Prostate gland (tissue), 2 donors: ENCODE results near the gene SNX25. TPM values are rescaled to one million over a fixed set of nuclear protein-coding genes. Genes with fewer than 3 reads are reported as not detected.
A peak's percentile ranks its signal among the peaks of the same experiment; 100 is the strongest.

ENCODE experiments used
- DNase-seq: peaks from one replicate; pipeline ENCODE4 v3.0.0-alpha.2; 2019; ENCODE audit warnings: low spot score
- H3K27ac ChIP-seq, 2 donors: fragments of 200-600 bp; sonication (generic); 2 replicates each; pipeline ENCODE4 v1.5.1; 2017 to 2019
- H3K27me3 ChIP-seq: fragments of 200-600 bp; sonication (generic); replicated peaks from 2 replicates; pipeline ENCODE4 v1.5.1; 2019; ENCODE audit not compliant: insufficient read depth
- H3K36me3 ChIP-seq, 2 donors: fragments of 200-600 bp; sonication (generic); 1 replicate in 1 of 2; 2 replicates in 1 of 2; pipeline versions ENCODE4 v1.5.1 to v1.8.1; 2017 to 2019
- H3K4me1 ChIP-seq: fragments of 200-600 bp; sonication (generic); replicated peaks from 2 replicates; pipeline ENCODE4 v1.5.1; 2019
- H3K4me3 ChIP-seq, 2 donors: fragments of 200-600 bp; sonication (generic); 2 replicates each; pipeline ENCODE4 v1.5.1; 2017 to 2019
- H3K9me3 ChIP-seq: fragments of 200-600 bp; sonication (generic); 2 replicates; pipeline ENCODE4 v1.5.1; 2017
- POLR2A ChIP-seq: fragments of 450-650 bp; IDR thresholded peaks from one replicate; pipeline ENCODE4 v1.6.1; 2016; ENCODE audit warnings: antibody characterized with exemption, mild to moderate bottlenecking
- POLR2AphosphoS5 ChIP-seq: sonication (generic); formaldehyde crosslinking; IDR thresholded peaks from one replicate; pipeline ENCODE4 v1.6.1; 2017; ENCODE audit warnings: antibody characterized with exemption
- WGBS: methylation state at CpG from one replicate; pipeline ENCODE4 v1.1.5; 2018; 5-methylcytosine and 5-hydroxymethylcytosine counted together
- intact Hi-C: fragments of 100-400 bp; cut with DNase I; formaldehyde crosslinking; loops from one replicate; pipeline ENCODE4 v1.14.2; 2022
- total RNA-seq, 2 donors: library from RNA; depleted of rRNA; stranded (reverse); fragments of >200 nt; gene quantifications; one replicate each; pipeline ENCODE4 v1.1.0, GENCODE V29; 2016
- TF ChIP-seq, protein P1 (sequence below), 4 experiments: fragments of 200-600 bp in 2 of 4; fragments of 450-650 bp in 2 of 4; sonication (generic) in 2 of 4; IDR thresholded peaks; 1 replicate in 3 of 4; 2 replicates in 1 of 4; pipeline ENCODE4 v1.5.1; 2016 to 2019; ENCODE audit warnings: antibody characterized with exemption in 4 of 4, mild to moderate bottlenecking in 2 of 4, moderate library complexity in 2 of 4

Gene SNX25
- total RNA-seq, 2 donors from 2014 or later = 26.4 to 49.5 TPM

- WGBS = 75% methylated on average over 5 of the region's 5 CpGs
- intact Hi-C loops = no loop called here
- Histone ChIP-seq H3K9me3 (no peaks in the 10 kb centered on the region), H3K4me3 (no peak overlapping the region), H3K27ac (peak overlapping the region in 1 of 2 donors; percentile 48), H3K36me3 (peaks cover 0 to 3% of the 10 kb centered on the region in 2 donors), H3K4me1 (no peaks in the 10 kb centered on the region), H3K27me3 (no peaks in the 10 kb centered on the region)
- TF ChIP-seq POLR2A = no peak
- TF ChIP-seq, protein P1, sequence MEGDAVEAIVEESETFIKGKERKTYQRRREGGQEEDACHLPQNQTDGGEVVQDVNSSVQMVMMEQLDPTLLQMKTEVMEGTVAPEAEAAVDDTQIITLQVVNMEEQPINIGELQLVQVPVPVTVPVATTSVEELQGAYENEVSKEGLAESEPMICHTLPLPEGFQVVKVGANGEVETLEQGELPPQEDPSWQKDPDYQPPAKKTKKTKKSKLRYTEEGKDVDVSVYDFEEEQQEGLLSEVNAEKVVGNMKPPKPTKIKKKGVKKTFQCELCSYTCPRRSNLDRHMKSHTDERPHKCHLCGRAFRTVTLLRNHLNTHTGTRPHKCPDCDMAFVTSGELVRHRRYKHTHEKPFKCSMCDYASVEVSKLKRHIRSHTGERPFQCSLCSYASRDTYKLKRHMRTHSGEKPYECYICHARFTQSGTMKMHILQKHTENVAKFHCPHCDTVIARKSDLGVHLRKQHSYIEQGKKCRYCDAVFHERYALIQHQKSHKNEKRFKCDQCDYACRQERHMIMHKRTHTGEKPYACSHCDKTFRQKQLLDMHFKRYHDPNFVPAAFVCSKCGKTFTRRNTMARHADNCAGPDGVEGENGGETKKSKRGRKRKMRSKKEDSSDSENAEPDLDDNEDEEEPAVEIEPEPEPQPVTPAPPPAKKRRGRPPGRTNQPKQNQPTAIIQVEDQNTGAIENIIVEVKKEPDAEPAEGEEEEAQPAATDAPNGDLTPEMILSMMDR (IDR thresholded peaks at IDR 0.05) = no peak
- TF ChIP-seq POLR2AphosphoS5 = no peak
- DNase-seq = no peak
These were observed 147.8 kb downstream of the SNX25 start for GRCh38 chr4:185357211-185357610.

DNA sequence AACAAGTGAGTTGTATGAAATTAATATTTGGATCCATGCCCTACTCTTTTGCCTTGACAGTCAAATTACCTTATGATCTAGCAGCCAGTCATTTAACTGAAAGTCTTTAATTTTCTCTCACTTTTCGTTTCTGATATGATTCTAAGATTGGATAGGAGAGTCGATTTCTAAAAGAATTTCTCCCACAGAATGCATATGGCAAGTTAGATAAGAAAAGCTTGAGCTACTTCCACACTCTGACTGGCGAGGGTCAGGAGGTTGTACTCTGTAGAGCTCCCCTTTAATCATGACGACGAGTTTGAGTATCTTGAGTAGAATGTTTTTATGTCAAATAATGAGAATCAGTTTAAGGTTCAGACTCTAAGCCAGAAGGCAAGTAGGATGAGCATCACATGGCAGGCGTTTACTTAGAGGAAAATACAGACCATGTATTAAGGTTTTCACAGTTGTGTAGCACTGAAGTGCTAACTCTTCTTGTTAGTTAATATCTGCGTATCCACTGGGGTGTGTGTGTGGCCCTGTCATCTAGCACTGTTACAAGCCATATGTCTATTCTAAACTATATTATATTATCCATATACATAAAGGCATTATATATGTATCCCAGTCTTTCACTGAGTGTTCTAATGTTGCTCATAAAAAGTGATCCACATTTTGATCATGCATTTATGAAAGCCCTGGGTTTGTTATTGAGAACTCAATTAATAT, 148.5 kb downstream of the SNX25 start:
- Histone ChIP-seq H3K27ac (peak overlapping the region in 1 of 2 donors; percentile 48), H3K4me1 (no peaks in the 10 kb centered on the region), H3K4me3 (no peak overlapping the region), H3K9me3 (no peaks in the 10 kb centered on the region), H3K36me3 (peaks cover 0 to 6% of the 10 kb centered on the region in 2 donors), H3K27me3 (no peaks in the 10 kb centered on the region)
- TF ChIP-seq, protein P1 (IDR thresholded peaks at IDR 0.05) = no peak
- intact Hi-C loops = no loop called here
- 83% methylated on average over 7 of the region's 7 CpGs for WGBS
- DNase-seq = no peak

- Histone ChIP-seq H3K27ac (no peak overlapping the region), H3K27me3 (no peaks in the 10 kb centered on the region), H3K9me3 (no peaks in the 10 kb centered on the region), H3K4me1 (no peaks in the 10 kb centered on the region), H3K36me3 (peaks cover 0 to 6% of the 10 kb centered on the region in 2 donors), H3K4me3 (no peak overlapping the region)
- TF ChIP-seq POLR2A (no peak), POLR2AphosphoS5 (no peak)
- TF ChIP-seq, protein P1 (IDR thresholded peaks at IDR 0.05) = no peak
- 58% methylated on average over 4 of the region's 4 CpGs for WGBS
- no peak for DNase-seq
- intact Hi-C loops = no loop called here
These were observed 149.1 kb downstream of the SNX25 start for GRCh38 chr4:185358514-185358913.

GRCh38 chr4:185358959-185359358, 149.6 kb downstream of the SNX25 start:
- H3K9me3 ChIP-seq = no peaks in the 10 kb centered on the region
- TF ChIP-seq, protein P1 (IDR thresholded peaks at IDR 0.05) = no peak
- TF ChIP-seq POLR2A (no peak), POLR2AphosphoS5 (peak; percentile 54)
- 56% methylated on average over 4 of the region's 4 CpGs for WGBS
- no peaks in the 10 kb centered on the region for H3K4me1 ChIP-seq
- H3K36me3 ChIP-seq = peaks cover 0 to 6% of the 10 kb centered on the region in 2 donors
- H3K4me3 ChIP-seq = no peak overlapping the region
- no peaks in the 10 kb centered on the region for H3K27me3 ChIP-seq
- peak overlapping the region in 1 of 2 donors; percentile 54 for H3K27ac ChIP-seq
- intact Hi-C loops = no loop called here
- peak; percentile 27 for DNase-seq
